Measurements from ENCODE around the gene OSER1. TPM values are rescaled to one million over a fixed set of nuclear protein-coding genes. Genes with fewer than 3 reads are reported as not detected.

The OSER1 gene
- total RNA-seq, 1 experiment from 2014 or later = 81.1 TPM

DNA sequence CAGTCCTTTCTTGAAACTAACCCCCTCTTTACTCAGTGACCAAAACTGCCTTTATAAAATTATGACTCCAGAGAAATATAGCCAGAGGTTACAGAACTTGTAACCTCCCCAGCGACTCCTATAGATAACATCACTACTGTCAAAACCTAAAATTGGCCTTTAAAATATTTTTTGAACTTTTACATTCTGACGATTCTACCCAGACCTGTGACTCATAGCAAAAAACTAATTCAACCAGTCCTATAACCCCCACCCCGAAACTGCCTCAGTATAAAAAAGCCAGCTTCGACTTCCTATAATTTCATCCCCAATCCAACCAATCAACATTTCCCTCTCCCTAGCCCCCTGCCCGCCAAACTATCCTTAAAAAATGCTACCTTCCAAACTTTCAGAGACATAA, 37.5 kb downstream of the OSER1 start:
- H3K9me3 ChIP-seq = no peaks in the 10 kb centered on the region
- no peak for DNase-seq
- no peaks in the 10 kb centered on the region for H3K27me3 ChIP-seq
- no peak overlapping the region for H3K4me3 ChIP-seq
- peaks cover 4% of the 10 kb centered on the region; the same call in 1 of the 2 replicates for H3K36me3 ChIP-seq

DNA sequence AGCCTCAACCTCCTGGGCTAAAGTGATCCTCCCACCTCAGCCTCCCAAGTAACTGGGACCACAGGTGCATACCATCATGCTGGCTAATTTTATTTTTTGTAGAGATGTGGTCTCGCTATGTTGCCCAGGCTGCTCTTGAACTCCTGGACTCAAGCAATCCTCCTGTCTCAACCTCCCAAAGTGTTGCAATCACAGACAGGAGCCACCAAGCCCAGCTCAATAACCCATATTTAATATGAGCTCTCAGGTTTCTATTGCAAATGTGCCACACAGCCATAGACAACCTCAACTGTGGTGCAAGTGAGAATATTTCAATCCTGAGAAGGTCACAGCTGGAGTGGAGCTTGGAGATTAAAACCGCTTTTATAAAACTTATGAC, 38.0 kb downstream of the OSER1 start:
- Histone ChIP-seq H3K4me3 (no peak overlapping the region), H3K9me3 (no peaks in the 10 kb centered on the region)
- no peak for DNase-seq

DNA sequence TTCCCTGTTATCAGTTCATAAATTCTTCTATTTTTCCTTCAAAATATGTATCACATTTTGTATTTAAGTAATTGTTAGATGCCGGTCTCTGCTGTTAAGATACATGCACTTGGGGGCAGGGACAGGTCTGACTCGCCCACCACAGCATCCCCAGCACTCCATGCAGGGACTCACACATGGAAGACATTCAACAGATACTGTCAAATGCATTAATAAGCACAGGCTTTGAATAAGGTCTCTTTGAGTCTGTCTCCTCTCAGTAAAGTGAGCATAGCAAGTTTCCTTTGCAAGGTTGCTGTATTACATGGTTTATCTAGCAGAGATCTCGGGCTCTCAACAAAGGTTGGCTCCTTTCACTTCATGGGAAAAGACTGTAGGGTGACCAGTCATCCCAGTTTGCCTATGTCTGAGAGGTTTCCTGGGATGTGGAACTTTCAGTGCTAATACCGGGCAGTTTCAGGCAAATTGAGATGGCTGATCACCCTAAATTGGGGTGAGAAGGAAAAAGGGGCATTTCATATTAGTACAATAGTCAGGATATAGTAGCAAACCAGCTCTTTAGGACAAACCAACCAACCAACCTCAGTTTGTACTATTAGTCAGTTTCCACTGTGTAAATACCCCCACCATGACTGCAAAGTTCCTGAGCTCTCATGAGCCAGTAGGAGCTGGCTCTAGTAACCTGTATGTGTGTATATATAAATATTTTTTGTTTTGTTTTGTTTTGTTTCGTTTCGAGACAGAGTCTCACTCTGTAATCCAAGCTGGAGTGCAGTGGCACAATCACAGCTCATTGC, 38.6 kb downstream of the OSER1 start:
- Histone ChIP-seq H3K4me3 (no peak overlapping the region), H3K9me3 (no peaks in the 10 kb centered on the region), H3K27me3 (no peaks in the 10 kb centered on the region), H3K36me3 (peaks cover 4% of the 10 kb centered on the region; the same call in 1 of the 2 replicates)
- DNase-seq = no peak

More for the DNA sequence above, 38.0 kb downstream of the OSER1 start:
- no peaks in the 10 kb centered on the region for H3K27me3 ChIP-seq
- peaks cover 4% of the 10 kb centered on the region; the same call in 1 of the 2 replicates for H3K36me3 ChIP-seq

DNA sequence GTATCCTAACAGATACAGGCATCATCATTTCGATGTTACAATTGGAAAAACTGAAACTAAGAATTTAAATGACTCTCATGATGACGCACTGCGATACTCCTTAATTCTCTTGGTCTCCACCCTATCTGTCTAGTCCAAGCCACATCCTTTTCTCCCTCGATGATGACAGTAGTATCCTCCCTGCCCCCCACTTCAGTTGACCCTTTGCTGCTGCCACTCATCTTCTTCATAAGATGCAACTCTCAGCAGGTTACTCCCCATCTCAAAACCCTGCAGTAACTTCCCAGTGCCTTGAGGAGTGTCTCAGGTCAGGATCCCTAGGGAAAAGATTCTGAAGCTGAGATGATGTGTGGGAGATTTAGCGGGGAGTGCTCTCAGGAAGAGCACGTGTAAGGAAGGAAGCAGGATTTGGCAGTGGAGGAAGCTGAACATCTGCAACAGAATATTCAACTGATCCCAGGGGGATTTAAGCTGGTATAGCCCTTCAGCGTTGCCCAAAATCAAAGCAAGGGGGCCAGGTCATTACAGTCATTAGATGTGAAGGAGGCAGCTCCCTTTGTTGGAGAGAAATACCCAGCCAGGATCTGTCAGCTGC, 39.7 kb downstream of the OSER1 start:
- H3K9me3 ChIP-seq = no peaks in the 10 kb centered on the region
- H3K27me3 ChIP-seq = no peaks in the 10 kb centered on the region
- H3K4me3 ChIP-seq = no peak overlapping the region
- peak; percentile 18 for DNase-seq
- H3K36me3 ChIP-seq = peaks cover 4% of the 10 kb centered on the region; the same call in 1 of the 2 replicates

DNA sequence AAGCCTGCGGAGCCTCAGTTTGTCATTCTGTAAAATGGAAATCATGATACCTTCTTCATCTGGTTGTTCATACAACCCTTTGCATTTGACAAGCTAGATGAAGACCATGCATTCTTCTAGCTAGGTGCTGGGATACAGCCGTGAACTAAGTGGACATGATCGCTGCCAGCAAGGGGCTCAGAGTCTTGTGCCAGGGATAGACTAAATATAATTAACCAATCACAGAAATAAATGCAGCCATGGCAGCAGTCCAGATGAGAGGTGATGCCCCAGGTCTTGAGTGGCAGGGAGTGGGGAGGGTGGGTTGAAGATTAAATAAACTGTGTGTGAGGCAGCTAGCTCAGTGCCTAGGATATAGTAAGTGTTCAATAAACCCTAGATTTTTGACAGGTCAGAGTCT, 42.8 kb downstream of the OSER1 start:
- H3K36me3 ChIP-seq = peaks cover 4% of the 10 kb centered on the region; the same call in 1 of the 2 replicates
- H3K27me3 ChIP-seq = no peaks in the 10 kb centered on the region
- no peak overlapping the region for H3K4me3 ChIP-seq
- no peaks in the 10 kb centered on the region for H3K9me3 ChIP-seq
- DNase-seq = no peak

DNA sequence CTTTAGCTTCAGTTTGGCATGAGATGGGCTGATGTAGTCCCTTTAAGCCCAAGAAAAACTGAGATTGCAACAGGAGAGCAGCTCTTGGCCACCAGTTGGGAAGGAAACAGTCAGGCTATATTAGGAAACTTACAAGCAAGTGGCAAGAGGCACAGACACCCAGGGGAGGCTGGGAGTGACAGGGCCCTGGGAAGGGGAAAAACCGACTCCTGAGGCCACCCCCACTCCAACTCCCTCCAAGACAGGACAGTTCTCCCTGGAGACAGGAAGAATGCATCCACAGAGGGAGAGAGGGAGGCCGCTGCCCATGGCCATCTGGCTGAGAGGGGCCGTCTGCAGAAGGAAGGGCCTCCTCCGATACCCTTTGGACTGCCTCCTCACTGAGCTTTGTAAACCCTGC, 44.1 kb downstream of the OSER1 start:
- no peak overlapping the region for H3K4me3 ChIP-seq
- DNase-seq = peak; percentile 87
- no peaks in the 10 kb centered on the region for H3K9me3 ChIP-seq
- no peaks in the 10 kb centered on the region for H3K27me3 ChIP-seq
- peaks cover 4% of the 10 kb centered on the region; the same call in 1 of the 2 replicates for H3K36me3 ChIP-seq

DNA sequence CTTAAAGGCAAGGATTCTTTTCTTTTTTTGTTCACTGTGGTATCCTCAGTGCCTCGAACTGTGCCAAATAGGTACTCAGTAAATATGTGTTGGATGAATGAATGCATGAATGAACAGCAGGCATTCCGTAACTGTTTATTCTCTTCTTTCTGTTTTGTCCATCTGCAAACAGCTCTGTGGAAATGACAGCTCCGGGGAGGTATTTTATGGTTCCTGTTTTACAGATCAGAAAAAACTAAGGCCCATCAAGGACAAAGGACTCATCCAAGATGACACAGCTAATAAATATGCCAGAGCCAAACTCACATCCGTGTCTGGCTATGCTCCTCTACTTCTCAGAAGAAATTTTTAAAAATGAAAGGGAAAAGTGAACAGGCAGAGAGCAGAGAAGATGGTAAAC, 44.6 kb downstream of the OSER1 start:
- no peaks in the 10 kb centered on the region for H3K9me3 ChIP-seq
- H3K27me3 ChIP-seq = no peaks in the 10 kb centered on the region
- peaks cover 4% of the 10 kb centered on the region; the same call in 1 of the 2 replicates for H3K36me3 ChIP-seq
- peak; percentile 59 for DNase-seq
- no peak overlapping the region for H3K4me3 ChIP-seq

DNA sequence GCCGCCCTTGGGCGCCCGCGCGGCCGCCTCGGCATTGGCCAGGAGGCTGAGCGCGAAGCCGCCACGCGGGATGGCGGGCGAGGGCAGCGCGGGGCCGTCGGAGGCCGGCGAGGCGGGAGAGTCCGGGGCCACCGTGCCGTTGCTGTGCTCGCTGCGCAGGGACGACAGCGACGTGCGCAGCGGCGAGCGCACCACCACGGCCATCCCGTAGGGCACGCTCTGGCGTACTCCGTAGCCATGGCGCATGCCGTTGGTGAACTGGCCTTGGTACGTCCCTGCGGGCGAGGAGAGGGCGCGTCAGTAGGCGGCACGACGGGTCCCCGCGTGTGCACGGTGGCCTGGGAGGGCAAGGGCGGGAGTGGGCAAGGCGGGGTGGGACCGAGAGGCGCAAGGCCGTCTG, 50.4 kb downstream of the OSER1 start:
- no peak for DNase-seq
- H3K27me3 ChIP-seq = no peaks in the 10 kb centered on the region
- H3K4me3 ChIP-seq = no peak overlapping the region
- no peaks in the 10 kb centered on the region for H3K36me3 ChIP-seq
- H3K9me3 ChIP-seq = no peaks in the 10 kb centered on the region

DNA sequence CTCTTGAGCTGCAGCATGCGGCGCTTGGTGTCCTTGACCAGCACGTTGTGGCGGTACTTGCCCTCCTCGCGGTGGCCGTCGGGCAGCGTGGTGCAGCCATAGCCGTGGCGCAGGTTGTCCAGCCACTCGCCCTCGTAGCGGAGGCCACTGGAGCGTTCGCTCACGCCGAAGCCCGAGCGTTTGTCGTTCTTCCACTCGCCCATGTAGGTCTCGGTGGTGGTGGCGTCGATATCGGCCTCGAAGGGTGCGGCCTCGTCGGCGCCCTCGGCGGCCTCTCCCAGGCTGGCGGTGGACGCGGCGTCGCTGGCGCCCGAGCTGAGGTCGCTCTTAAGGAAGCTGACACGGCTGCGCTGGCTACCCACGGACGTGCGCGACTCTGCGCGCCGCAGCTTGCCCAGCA, 50.9 kb downstream of the OSER1 start:
- no peaks in the 10 kb centered on the region for H3K36me3 ChIP-seq
- DNase-seq = no peak

DNA sequence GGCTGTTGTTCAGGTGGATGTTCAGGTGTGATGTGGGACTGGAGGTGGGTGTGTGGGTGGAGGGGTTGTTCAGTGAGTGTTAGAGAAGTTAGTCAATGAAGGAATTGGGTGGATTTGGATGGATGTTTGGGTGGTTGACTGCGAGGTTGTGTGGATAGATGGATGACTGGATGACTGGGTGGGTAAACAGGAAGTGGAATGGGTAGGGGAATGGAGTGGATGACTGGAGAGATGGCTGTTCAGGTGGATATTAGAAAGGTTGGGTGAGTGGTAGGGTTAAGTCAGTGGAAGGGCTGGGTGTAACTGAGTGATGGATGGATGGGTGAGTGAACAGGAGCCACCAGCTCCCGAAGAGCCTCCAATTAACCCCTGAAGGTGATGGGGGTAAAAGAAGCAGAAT, 51.4 kb downstream of the OSER1 start:
- H3K4me3 ChIP-seq = no peak overlapping the region
- no peaks in the 10 kb centered on the region for H3K27me3 ChIP-seq
- no peaks in the 10 kb centered on the region for H3K9me3 ChIP-seq
- H3K36me3 ChIP-seq = no peaks in the 10 kb centered on the region
- no peak for DNase-seq

More for the DNA sequence above, 50.9 kb downstream of the OSER1 start:
- H3K27me3 ChIP-seq = no peaks in the 10 kb centered on the region
- no peaks in the 10 kb centered on the region for H3K9me3 ChIP-seq
- H3K4me3 ChIP-seq = no peak overlapping the region

DNA sequence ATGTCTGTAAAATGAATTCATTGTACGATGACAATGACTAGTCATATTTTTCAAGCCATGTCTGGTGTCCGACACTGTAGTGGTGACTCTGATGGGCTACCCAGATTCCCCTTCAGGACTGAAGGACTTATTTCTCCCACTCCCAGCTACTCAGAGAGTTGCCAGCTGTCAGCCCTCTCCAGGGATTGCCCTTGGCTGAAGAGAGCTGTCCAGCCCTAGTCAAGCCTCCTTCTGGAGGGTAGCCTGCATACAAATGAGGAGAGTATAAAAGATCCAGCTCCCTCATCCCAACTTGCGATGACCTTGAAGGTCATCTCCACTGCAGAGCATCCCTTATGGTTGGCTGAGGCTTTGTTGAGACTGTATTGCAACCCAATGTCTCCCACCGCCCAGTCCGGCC, 53.5 kb downstream of the OSER1 start:
- Histone ChIP-seq H3K9me3 (no peaks in the 10 kb centered on the region), H3K4me3 (no peak overlapping the region), H3K36me3 (no peaks in the 10 kb centered on the region), H3K27me3 (no peaks in the 10 kb centered on the region)
- no peak for DNase-seq

DNA sequence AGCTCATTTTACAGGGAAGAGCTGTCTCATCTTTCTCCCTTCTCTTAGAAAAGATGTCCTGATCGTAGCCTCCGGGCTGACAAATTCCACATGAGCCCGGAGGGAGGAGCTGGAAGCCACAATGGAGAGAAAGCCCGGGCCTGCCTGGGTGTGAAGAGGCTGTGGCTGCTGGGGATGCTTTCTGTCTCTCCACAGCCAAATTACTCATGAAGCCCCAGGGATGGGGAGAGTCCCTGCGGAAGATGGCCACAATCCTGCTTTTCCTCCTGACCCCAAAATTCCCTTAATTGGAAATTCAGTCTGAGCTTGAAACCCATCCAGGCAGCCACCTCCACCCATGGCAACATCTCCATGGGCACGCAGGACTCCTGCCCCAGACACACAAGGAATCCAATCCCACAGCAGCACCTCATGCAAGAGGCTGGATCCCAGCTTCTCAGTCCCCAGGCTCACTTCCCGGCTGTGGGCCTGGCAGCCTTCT, 56.0 kb downstream of the OSER1 start:
- Histone ChIP-seq H3K27me3 (no peaks in the 10 kb centered on the region), H3K36me3 (no peaks in the 10 kb centered on the region), H3K9me3 (no peaks in the 10 kb centered on the region), H3K4me3 (no peak overlapping the region)
- DNase-seq = peak; percentile 71

DNA sequence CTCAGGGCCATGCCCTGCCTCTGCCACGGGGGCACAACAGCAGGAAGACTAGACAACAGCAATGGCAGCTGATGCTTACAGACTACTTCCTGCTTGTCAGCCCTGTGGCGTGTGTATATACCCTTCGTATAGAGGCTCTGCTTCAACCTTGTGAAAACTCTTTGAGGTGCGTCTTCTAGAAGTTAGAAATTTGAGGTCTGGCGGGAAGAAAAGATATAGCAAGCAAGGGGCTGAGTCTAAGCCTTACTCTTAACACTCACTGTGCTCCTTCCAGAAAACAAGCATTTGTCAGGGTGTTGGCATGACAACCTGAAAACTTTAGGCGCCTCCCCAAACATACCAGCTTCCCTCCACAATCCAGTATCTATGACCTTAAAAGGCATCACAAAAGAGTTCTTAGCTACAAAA, 56.9 kb downstream of the OSER1 start:
- H3K4me3 ChIP-seq = no peak overlapping the region
- no peaks in the 10 kb centered on the region for H3K9me3 ChIP-seq
- H3K27me3 ChIP-seq = no peaks in the 10 kb centered on the region
- DNase-seq = no peak
- no peaks in the 10 kb centered on the region for H3K36me3 ChIP-seq

DNA sequence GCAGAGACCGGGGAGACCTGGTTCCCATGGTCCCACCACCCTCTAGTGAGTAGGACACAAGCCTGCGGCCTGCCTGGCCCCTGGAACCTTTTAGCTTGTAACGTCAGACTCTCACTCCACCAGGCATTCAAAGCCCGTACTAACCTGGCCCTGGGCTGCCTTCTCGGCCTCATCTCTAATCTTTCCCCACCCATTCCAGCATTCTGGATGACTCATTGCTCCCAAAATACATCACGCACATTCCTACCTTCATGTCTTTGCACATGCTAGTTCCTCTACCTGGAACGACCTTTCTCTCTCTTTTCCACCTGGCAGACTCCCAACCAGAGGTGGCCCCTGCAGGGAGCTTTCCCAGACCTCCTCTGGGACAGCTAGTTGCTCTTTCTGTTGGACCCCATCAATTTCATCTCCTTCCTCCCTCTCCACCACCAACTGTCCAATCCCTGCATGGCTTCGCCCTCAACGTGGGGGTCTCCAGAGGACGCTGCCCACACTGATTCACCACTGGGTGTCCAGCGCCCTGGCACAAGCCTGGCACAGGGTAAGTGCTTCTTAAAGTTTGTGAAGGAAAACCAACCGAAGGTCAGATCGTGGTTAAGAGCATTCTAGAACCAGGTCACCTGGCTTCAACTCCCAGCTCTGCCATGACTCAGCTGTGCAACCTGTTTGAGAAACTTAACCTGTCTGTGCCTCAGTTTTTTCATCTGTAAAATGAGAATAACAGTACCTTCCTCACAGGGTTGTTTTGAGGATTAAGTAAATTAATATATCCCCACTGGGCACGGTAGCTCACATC, 58.8 kb downstream of the OSER1 start:
- DNase-seq = no peak
- Histone ChIP-seq H3K27me3 (no peaks in the 10 kb centered on the region), H3K4me3 (no peak overlapping the region), H3K36me3 (no peaks in the 10 kb centered on the region), H3K9me3 (no peaks in the 10 kb centered on the region)

DNA sequence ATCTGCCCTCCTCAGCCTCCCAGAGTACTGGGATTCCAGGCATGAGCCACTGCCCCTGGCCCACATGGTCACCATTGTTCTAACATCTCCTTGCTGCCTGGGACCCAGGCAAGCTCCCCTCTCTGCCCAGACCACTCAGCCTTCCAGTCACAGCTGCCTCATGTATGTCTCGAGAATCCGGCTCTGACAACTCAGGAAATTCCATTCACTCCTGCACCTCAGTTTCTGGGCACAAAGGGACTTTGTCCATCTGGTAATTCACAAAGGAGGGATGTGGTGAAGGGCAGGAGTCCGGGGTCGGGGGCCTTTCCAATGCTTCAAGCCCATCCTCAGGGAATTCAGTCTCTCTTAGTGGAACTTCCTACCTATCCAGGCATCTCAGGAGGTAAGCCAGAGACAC, 64.3 kb downstream of the OSER1 start:
- no peak overlapping the region for H3K4me3 ChIP-seq

More for the DNA sequence above, 64.3 kb downstream of the OSER1 start:
- Histone ChIP-seq H3K36me3 (no peaks in the 10 kb centered on the region), H3K27me3 (no peaks in the 10 kb centered on the region), H3K9me3 (no peaks in the 10 kb centered on the region)
- DNase-seq = no peak
